AG09309 (cell line): ENCODE data around the gene SDE2.
"Not testable (repeated sequence)": the region's sequence is repeated elsewhere in the genome, so short reads cannot be mapped to it uniquely, and the experiment has no call there.

ENCODE experiments used
- DNase-seq: peaks from one replicate; pipeline ENCODE4 v3.0.0-alpha.2; 2010; ENCODE audit warnings: low read depth
- H3K4me3 ChIP-seq: 2 replicates; pipeline ENCODE4 v1.5.1; 2011; ENCODE audit warnings: mild to moderate bottlenecking, low read depth, low read length, moderate library complexity; ENCODE audit not compliant: control insufficient read depth
- TF ChIP-seq, protein P1 (sequence below): IDR thresholded peaks from 2 replicates; pipeline ENCODE4 v1.5.1; 2011; ENCODE audit warnings: mild to moderate bottlenecking, low read depth, low read length, inconsistent platforms; ENCODE audit not compliant: insufficient read depth, control insufficient read depth; ENCODE audit errors: missing control alignments

SDE2 gene

DNA sequence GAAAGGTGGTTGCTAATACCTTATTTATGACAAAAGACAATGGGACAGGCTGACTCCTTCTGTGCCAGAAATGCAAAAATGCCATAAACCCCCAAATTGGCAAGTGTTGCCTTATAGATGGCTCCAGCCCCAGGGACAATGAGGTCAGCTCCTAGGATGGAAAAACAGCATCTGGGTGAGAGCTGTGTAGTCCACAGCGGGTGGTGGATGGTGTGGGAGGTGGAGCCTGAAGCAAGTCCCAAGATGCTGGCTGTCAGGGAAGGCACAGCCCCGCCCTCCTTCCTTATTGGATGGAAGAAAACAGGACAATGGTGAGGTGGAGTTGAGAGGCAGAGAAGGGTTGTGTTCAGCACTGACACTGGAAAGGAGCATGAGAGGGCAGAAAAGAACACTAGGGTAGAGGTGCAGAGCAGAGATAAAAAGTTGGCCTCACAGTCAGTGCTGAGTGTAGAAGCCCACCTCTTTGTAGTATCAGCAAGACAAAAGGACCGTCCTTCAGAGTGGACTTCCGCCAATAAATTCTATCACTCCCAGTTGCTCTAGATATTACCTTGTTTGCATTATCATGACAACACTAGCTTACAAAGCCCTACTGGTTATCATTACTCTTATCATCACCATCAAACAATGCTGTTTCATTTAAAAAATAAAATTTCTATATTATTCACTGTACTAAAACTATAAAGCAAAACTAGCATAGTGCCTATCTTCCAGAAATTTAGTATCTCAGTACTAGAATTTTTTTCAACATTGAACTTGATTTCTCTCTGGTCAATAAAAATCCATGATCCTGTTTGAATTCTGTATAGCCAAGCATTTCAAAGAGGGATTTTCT, 3.7 kb upstream of the SDE2 start:
- DNase-seq, result no peak
- TF ChIP-seq, protein P1, sequence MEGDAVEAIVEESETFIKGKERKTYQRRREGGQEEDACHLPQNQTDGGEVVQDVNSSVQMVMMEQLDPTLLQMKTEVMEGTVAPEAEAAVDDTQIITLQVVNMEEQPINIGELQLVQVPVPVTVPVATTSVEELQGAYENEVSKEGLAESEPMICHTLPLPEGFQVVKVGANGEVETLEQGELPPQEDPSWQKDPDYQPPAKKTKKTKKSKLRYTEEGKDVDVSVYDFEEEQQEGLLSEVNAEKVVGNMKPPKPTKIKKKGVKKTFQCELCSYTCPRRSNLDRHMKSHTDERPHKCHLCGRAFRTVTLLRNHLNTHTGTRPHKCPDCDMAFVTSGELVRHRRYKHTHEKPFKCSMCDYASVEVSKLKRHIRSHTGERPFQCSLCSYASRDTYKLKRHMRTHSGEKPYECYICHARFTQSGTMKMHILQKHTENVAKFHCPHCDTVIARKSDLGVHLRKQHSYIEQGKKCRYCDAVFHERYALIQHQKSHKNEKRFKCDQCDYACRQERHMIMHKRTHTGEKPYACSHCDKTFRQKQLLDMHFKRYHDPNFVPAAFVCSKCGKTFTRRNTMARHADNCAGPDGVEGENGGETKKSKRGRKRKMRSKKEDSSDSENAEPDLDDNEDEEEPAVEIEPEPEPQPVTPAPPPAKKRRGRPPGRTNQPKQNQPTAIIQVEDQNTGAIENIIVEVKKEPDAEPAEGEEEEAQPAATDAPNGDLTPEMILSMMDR, result no peak
- H3K4me3 ChIP-seq, result no peak overlapping the region

DNA sequence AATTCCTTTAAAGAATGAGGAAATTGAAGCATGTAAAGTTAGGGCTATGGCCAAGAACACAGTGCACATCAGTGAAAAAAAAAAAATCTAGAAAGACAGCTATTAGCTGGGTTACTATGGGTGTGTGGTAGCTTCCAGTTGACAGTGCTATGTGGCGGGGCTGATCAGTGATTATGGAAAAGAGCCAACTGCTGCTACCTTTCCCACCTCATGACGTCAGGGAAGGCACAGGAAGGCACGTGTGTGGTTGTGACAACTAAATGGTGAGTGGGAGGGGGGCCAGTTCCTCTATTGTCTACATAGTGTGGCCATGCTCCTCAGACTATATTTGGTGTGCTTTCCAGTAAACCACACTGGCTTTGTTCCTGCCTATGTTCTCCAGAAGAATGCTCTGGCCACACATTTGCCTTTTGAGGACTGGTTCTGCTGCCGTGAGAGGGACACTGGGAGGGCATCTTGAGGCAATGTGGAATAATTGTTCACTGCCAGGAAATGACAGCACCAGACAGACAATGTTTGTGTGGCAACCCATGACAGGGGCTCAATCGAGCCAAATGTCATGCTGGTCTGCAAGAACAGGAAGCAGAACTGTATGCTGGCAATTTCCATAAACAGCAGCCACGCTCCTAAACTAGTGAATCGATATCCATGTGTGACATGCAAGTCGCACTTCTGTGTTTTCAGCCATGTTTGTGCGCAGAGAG, 3.0 kb upstream of the SDE2 start:
- TF ChIP-seq, protein P1, result no peak
- DNase-seq, result no peak
- no peak overlapping the region for H3K4me3 ChIP-seq

DNA sequence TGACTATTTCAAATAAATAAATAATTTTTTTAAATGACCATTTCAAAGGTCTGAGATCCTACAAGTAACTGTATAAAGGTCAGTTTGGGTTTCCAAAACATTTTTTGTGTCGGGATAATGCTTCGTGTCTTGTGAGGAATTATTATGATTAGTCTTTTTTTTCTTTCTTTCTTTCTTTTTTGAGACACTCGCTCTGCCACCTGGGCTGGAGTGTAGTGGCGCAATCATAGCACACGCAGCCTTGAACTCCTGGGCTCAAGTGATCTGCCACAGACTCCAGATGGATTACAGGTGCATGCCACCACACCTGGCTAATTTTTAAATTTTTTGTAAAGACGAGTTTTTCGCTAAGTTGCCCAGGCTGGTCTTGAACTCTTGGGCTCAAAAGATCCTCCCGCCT, 1.9 kb upstream of the SDE2 start:
- TF ChIP-seq, protein P1, result no peak
- no peak overlapping the region for H3K4me3 ChIP-seq
- DNase-seq, result no peak

DNA sequence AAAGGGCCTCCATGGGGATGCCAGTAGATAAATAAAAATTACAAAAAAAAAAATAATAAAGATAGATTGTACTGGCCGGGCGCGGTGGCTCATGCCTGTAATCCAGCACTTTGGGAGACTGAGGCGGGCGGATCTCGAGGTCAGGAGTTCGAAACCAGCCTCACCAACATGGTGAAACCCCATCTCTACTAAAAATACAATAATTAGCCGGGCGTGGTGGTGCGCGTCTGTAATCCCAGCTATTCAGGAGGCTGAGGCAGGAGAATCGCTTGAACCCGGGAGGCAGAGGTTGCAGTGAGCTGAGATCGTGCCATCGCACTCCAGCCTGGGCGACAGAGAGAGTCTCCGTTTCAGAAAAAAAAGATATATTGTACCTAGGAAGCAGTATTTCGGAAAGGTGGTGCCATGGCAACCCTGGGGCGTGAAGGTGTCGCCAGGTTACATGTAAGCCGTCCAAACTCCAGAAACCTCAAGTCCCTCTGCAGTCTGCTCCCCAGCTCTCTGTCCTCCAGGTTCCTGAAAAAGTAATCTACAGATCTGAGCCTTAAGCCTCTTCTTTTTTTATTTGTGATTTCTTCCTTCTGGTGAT, 1.4 kb upstream of the SDE2 start:
- not testable (repeated sequence) for DNase-seq, H3K4me3 ChIP-seq

DNA sequence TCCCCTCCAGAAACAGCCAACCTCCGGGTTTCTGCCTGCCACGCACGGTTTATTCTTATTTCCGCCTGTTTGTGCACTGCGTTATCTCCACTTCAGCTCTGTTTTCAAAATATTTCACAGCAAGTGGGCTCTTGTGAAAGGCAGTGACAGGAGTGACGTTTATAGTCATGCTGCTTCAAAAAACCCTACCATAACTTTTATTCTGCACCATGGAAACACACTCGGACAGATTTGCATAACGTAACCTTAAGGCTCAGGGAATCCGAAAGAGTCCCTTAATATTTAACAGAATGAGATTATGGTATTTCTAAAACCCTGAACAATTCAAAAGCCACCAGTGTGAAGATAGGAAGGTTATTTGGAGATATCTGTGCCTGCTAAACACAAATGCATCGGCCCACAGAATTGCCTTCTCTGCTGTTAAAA, 782 bp upstream of the SDE2 start:
- DNase-seq, result no peak
- TF ChIP-seq, protein P1, result no peak
- H3K4me3 ChIP-seq, result peak overlapping the region; percentile 50

DNA sequence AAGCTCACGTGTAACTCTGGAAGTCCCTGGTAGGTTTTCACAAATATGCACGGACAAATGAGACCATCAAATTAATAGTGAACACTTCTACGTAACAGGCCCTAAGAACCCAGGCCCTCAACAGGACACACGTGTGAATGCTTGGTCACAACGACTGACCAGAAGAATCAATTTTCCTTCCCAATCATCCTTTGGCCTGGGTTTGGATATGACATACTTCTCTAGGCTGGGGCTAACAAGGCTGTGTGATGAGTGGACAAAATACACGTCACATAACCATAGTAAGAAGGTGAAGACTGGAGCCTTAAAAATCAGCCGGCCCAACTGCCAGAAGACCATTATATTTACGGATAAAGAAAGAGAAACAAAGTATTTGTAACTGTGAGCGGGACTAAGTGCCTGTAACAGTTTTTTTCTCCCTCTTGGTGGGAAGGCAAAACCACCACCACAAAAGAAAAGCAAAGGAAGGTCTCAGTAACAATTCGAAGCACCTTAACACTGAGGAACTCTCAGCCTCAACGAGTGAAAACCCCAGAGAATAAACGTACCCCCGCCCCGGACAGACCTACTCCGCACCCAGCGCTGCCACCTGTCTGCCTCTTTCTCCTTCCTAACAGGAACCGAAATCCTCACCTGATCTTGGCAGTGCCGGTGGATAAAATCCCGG, 450 bp downstream of the SDE2 start:
- peak overlapping the region; percentile 91 for H3K4me3 ChIP-seq
- TF ChIP-seq, protein P1, result no peak
- DNase-seq, result no peak

DNA sequence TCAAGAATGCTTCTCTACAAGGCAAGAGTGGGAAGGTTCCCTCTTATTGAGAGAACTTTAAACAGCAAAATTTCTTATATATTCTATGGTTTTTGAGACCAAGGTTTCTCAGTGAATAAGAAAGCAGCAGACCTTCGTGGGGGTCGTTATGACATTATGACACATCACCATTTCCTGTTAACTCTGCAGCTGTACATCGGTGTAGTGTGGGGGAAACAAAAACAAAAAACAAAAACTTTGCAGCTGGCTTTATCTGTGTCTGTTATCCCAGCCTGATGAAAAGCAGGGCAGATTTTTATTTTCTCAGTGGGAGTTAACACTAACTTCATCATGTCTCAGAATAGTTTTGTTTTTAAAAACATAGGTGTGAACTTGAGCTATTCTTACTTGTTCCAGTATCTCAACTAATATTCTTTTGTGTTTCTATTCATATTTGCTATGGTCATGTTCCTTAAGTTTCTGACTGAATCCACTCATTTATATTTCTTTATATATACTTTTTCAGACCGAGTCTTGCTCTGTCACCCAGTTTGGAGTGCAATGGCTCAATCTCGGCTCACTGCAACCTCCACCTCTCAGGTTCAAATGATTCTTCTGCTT, 2.1 kb downstream of the SDE2 start:
- no peak for DNase-seq
- no peak overlapping the region for H3K4me3 ChIP-seq
- TF ChIP-seq, protein P1, result no peak
